Gastroesophageal sphincter (tissue), 4 donors: ENCODE data around the gene TYRO3. TPM values are rescaled to one million over a fixed set of nuclear protein-coding genes. Genes with fewer than 3 reads are reported as not detected.
A peak's percentile ranks its signal among the peaks of the same experiment; 100 is the strongest.

Experiments used
- ATAC-seq: fragments of 150-250 bp; one replicate; pipeline ENCODE4 v1.9.1; 2016; ENCODE audit warnings: mild to moderate bottlenecking, moderate library complexity
- H3K27ac ChIP-seq, 4 donors: fragments of 200-600 bp; sonication (generic) in 3 of 4; 1 replicate in 3 of 4; 2 replicates in 1 of 4; pipeline ENCODE4 v1.5.1; 2016 to 2019
- H3K27me3 ChIP-seq: fragments of 200-600 bp; sonication (generic); one replicate; pipeline ENCODE4 v1.5.1; 2019
- H3K36me3 ChIP-seq, 2 donors: fragments of 200-600 bp; sonication (generic); one replicate each; pipeline ENCODE4 v1.5.1; 2019; ENCODE audit warnings: control low read depth in 1 of 2
- H3K4me1 ChIP-seq, 3 donors: fragments of 200-600 bp; sonication (generic); 1 replicate in 2 of 3; 2 replicates in 1 of 3; pipeline ENCODE4 v1.5.1; 2016 to 2019; ENCODE audit warnings: control low read depth in 2 of 3
- H3K4me3 ChIP-seq, 2 donors: fragments of 200-600 bp; sonication (generic); one replicate each; pipeline ENCODE4 v1.5.1; 2019; ENCODE audit warnings: mild to moderate bottlenecking in 1 of 2, moderate library complexity in 1 of 2
- H3K9me3 ChIP-seq, 3 donors: fragments of 200-600 bp; sonication (generic); one replicate each; pipeline ENCODE4 v1.5.1; 2017 to 2019; ENCODE audit warnings: control low read depth in 2 of 3
- EP300 ChIP-seq: sonication (generic); formaldehyde crosslinking; IDR thresholded peaks from one replicate; pipeline ENCODE4 v1.6.1; 2017; ENCODE audit warnings: antibody characterized with exemption, mild to moderate bottlenecking
- POLR2A ChIP-seq, 2 donors: fragments of 450-650 bp; IDR thresholded peaks; one replicate each; pipeline ENCODE4 v1.6.1; 2017; ENCODE audit warnings: antibody characterized with exemption in 2 of 2, mild to moderate bottlenecking in 2 of 2, moderate library complexity in 1 of 2
- POLR2AphosphoS5 ChIP-seq: sonication (generic); formaldehyde crosslinking; IDR thresholded peaks from one replicate; pipeline ENCODE4 v1.6.1; 2017; ENCODE audit warnings: antibody characterized with exemption
- WGBS, 2 donors: methylation state at CpG; one replicate each; pipeline ENCODE4 v1.1.5; 2018; ENCODE audit warnings: low coverage in 1 of 2; 5-methylcytosine and 5-hydroxymethylcytosine counted together
- total RNA-seq, 4 donors: library from RNA; depleted of rRNA; stranded (reverse); fragments of >200 nt; gene quantifications; one replicate each; pipeline ENCODE4 v1.1.0, GENCODE V29; 2016
- TF ChIP-seq, protein P1 (sequence below), 4 experiments: fragments of 200-600 bp in 2 of 4; fragments of 450-650 bp in 2 of 4; sonication (generic) in 1 of 4; IDR thresholded peaks; one replicate each; pipeline ENCODE4 v1.5.1; 2017 to 2019; ENCODE audit warnings: antibody characterized with exemption in 4 of 4, mild to moderate bottlenecking in 2 of 4, moderate library complexity in 2 of 4

TYRO3 gene
- total RNA-seq, 4 donors from 2014 or later: 3.1 to 9.5 (median 8.4) TPM

DNA sequence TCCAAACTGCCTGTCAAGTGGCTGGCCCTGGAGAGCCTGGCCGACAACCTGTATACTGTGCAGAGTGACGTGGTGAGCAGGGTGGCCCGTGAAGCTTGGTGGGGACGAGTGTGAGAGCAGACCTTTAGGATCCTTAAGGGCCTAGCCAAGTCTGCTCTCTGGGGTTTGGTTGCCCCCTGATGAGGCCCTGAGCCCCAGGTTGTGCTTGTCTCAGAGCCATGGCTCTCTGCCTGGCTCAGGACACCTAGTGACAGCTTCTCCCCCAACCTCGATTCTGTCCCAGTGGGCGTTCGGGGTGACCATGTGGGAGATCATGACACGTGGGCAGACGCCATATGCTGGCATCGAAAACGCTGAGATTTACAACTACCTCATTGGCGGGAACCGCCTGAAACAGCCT is 14.4 kb downstream of the TYRO3 start:
- Histone ChIP-seq H3K9me3 (no peaks in the 10 kb centered on the region), H3K27ac (no peak overlapping the region), H3K4me1 (peaks cover 0 to 6% (median 0%) of the 10 kb centered on the region in 3 donors), H3K36me3 (peaks cover 0 to 67% of the 10 kb centered on the region in 2 donors), H3K27me3 (no peaks in the 10 kb centered on the region), H3K4me3 (no peak overlapping the region)
- ATAC-seq: no peak
- 84% methylated on average over 3 of the region's 13 CpGs; no CpG with 5 or more reads in 1 of the 2 donors for WGBS, 2 donors
- TF ChIP-seq, protein P1, sequence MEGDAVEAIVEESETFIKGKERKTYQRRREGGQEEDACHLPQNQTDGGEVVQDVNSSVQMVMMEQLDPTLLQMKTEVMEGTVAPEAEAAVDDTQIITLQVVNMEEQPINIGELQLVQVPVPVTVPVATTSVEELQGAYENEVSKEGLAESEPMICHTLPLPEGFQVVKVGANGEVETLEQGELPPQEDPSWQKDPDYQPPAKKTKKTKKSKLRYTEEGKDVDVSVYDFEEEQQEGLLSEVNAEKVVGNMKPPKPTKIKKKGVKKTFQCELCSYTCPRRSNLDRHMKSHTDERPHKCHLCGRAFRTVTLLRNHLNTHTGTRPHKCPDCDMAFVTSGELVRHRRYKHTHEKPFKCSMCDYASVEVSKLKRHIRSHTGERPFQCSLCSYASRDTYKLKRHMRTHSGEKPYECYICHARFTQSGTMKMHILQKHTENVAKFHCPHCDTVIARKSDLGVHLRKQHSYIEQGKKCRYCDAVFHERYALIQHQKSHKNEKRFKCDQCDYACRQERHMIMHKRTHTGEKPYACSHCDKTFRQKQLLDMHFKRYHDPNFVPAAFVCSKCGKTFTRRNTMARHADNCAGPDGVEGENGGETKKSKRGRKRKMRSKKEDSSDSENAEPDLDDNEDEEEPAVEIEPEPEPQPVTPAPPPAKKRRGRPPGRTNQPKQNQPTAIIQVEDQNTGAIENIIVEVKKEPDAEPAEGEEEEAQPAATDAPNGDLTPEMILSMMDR (IDR thresholded peaks at IDR 0.05): no peak
- TF ChIP-seq EP300 (no peak), POLR2AphosphoS5 (no peak), POLR2A (IDR thresholded peaks at IDR 0.05) (no peak)

- peaks cover 0 to 13% (median 0%) of the 10 kb centered on the region in 3 donors for H3K4me1 ChIP-seq
- TF ChIP-seq EP300 (no peak), POLR2A (IDR thresholded peaks at IDR 0.05) (no peak), POLR2AphosphoS5 (no peak)
- TF ChIP-seq, protein P1 (IDR thresholded peaks at IDR 0.05): no peak
- no peak overlapping the region for H3K4me3 ChIP-seq
- ATAC-seq: no peak
- H3K36me3 ChIP-seq: peaks cover 0 to 62% of the 10 kb centered on the region in 2 donors
- H3K27ac ChIP-seq: no peak overlapping the region
- no peaks in the 10 kb centered on the region for H3K27me3 ChIP-seq
- H3K9me3 ChIP-seq: no peaks in the 10 kb centered on the region
- WGBS, 2 donors: 36 to 47% methylated on average over 2 of the region's 2 CpGs
These were observed 15.1 kb downstream of the TYRO3 start for GRCh38 chr15:41574158-41574557.

DNA sequence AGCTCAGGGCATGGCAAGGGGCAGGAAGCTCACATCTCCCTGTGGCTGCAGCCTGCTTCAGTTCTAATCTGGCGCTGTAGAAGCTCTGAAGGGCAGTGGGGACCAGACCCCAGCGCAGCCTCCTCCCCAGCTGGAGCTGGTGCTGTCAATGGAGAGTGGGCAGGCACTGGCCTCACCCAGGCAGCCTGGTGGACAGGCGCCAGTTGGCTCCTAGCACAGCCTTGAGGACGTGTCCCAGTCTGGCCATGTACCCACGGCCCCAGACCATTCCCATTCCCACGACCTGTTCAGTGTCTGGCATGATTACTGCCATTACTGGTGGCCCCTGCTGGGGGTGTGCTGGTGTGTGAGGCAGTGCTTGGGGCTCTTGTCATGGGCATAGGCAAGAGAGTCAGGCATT is 16.3 kb downstream of the TYRO3 start:
- Histone ChIP-seq H3K27ac (no peak overlapping the region), H3K4me3 (no peak overlapping the region), H3K9me3 (no peaks in the 10 kb centered on the region), H3K27me3 (no peaks in the 10 kb centered on the region), H3K4me1 (peaks cover 0 to 13% (median 0%) of the 10 kb centered on the region in 3 donors), H3K36me3 (peaks cover 0 to 50% of the 10 kb centered on the region in 2 donors)
- no peak for TF ChIP-seq POLR2A (IDR thresholded peaks at IDR 0.05)
- TF ChIP-seq EP300: no peak
- no peak for TF ChIP-seq POLR2AphosphoS5
- TF ChIP-seq, protein P1 (IDR thresholded peaks at IDR 0.05): no peak
- ATAC-seq: no peak
- 40% methylated on average over 1 of the region's 6 CpGs; no CpG with 5 or more reads in 1 of the 2 donors for WGBS, 2 donors

- WGBS, 2 donors: no CpG with 5 or more reads among the region's 12 CpGs
- Histone ChIP-seq H3K27ac (peak overlapping the region in 2 of 4 donors; percentile 22 to 36), H3K9me3 (no peaks in the 10 kb centered on the region), H3K4me1 (peaks cover 0 to 13% (median 0%) of the 10 kb centered on the region in 3 donors), H3K36me3 (peaks cover 0 to 23% of the 10 kb centered on the region in 2 donors), H3K27me3 (no peaks in the 10 kb centered on the region), H3K4me3 (no peak overlapping the region)
- TF ChIP-seq POLR2AphosphoS5: no peak
- TF ChIP-seq POLR2A (IDR thresholded peaks at IDR 0.05): no peak
- no peak for TF ChIP-seq EP300
- TF ChIP-seq, protein P1 (IDR thresholded peaks at IDR 0.05): no peak
- ATAC-seq: peak; percentile 28
These were observed 19.1 kb downstream of the TYRO3 start for GRCh38 chr15:41577863-41578735.
